ENCODE results near the gene NPEPPS.
"Not testable (repeated sequence)": the region's sequence is repeated elsewhere in the genome, so short reads cannot be mapped to it uniquely, and the experiment has no call there.

DNA sequence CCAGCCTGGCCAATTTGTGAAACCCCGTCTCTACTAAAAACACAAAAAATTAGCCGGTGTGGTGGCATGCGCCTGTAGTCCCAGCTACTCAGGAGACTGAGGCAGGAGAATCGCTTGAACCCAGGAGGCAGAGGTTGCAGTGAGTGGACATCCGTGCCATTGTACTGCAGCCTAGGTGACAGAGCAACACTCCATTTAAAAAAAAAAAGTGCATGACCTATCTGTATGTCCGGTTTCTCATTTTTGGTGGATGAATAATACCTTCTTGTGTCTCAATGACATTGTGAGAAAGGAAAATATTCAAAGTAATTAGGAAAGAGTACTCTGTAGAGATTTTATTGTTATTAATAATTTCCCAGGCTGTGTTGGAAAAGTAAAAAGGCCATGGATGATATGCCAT is 17.6 kb upstream of the NPEPPS start:
- TF ChIP-seq, protein P1, sequence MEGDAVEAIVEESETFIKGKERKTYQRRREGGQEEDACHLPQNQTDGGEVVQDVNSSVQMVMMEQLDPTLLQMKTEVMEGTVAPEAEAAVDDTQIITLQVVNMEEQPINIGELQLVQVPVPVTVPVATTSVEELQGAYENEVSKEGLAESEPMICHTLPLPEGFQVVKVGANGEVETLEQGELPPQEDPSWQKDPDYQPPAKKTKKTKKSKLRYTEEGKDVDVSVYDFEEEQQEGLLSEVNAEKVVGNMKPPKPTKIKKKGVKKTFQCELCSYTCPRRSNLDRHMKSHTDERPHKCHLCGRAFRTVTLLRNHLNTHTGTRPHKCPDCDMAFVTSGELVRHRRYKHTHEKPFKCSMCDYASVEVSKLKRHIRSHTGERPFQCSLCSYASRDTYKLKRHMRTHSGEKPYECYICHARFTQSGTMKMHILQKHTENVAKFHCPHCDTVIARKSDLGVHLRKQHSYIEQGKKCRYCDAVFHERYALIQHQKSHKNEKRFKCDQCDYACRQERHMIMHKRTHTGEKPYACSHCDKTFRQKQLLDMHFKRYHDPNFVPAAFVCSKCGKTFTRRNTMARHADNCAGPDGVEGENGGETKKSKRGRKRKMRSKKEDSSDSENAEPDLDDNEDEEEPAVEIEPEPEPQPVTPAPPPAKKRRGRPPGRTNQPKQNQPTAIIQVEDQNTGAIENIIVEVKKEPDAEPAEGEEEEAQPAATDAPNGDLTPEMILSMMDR (IDR thresholded peaks at IDR 0.05) = not testable (repeated sequence)
- not testable (repeated sequence) for TF ChIP-seq POLR2A (IDR thresholded peaks at IDR 0.05)
